K562 (cell line): Measurements from ENCODE around the gene OTOGL. TPM values are rescaled to one million over a fixed set of nuclear protein-coding genes. Genes with fewer than 3 reads are reported as not detected.
A peak's percentile ranks its signal among the peaks of the same experiment; 100 is the strongest.

ENCODE experiments used
- ATAC-seq: fragments of 200-7000 bp; cut with Tn5 transposase; 3 replicates; pipeline ENCODE4 v1.9.1; 2020; ENCODE audit warnings: moderate library complexity
- BruUV-seq: library from RNA; stranded (reverse); fragments of 400-500 nt; replicated peaks from 2 replicates; lab custom pipeline; 2021; lab: Mats Ljungman, UMichigan
- CTCF ChIA-PET: fragments of 300-600 bp; formaldehyde crosslinking; extraction: SDS; loops from one replicate; lab custom pipeline; 2021; ENCODE audit warnings: low intra/inter-chr PET ratio; lab: Yijun Ruan, JAX
- POLR2A ChIA-PET: fragments of 300-600, 350-650 bp; sonication (Branson Sonifier 250); formaldehyde crosslinking; extraction: SDS; loops from one replicate; lab custom pipeline; 2021; ENCODE audit warnings: antibody characterized with exemption, inconsistent platforms; lab: Yijun Ruan, JAX
- DNase-seq, 4 experiments: peaks; one replicate each; pipeline versions ENCODE4 v3.0.0 to v3.0.0-alpha.2; 2011 to 2018; ENCODE audit warnings: low spot score in 3 of 4, mixed read lengths in 3 of 4; ENCODE audit errors: extremely low read depth in 1 of 4
- FAIRE-seq: peaks from 2 replicates; lab custom pipeline; 2011; peaks lifted over from hg19 to GRCh38; lab: Jason Lieb, UNC
- H2AFZ ChIP-seq: 2 replicates; pipeline ENCODE4 v1.6.0; 2011; ENCODE audit warnings: low read depth, low read length, control low read depth, inconsistent platforms
- H3K27ac ChIP-seq: fragments of 200-600 bp; 3 replicates; pipeline ENCODE4 v1.8.0; 2011; ENCODE audit warnings: low read depth, mild to moderate bottlenecking, control low read depth, inconsistent platforms, low read length, moderate library complexity, mixed read lengths; ENCODE audit errors: extremely low read depth
- H3K27me3 ChIP-seq, 2 experiments: fragments of 300-600 bp in 1 of 2; 2 replicates in 1 of 2; 3 replicates in 1 of 2; pipeline versions ENCODE4 v1.6.0 to v1.8.0; 2011; ENCODE audit warnings: inconsistent platforms in 2 of 2, low read length in 2 of 2, mild to moderate bottlenecking in 1 of 2, mixed read lengths in 1 of 2, moderate library complexity in 1 of 2; ENCODE audit not compliant: control insufficient read depth in 2 of 2, insufficient read depth in 2 of 2
- H3K36me3 ChIP-seq: fragments of 300-600 bp; 3 replicates; pipeline ENCODE4 v1.8.0; 2011; ENCODE audit warnings: mild to moderate bottlenecking, low read length, inconsistent platforms; ENCODE audit not compliant: control insufficient read depth, insufficient read depth
- H3K4me1 ChIP-seq, 2 experiments: fragments of 200-600 bp in 1 of 2; replicated peaks in 1 of 2; 2 replicates in 1 of 2; 3 replicates in 1 of 2; pipeline versions ENCODE4 v1.5.1 to v1.8.0; 2011; ENCODE audit warnings: inconsistent platforms in 2 of 2, low read length in 2 of 2, mild to moderate bottlenecking in 1 of 2, mixed read lengths in 1 of 2, moderate library complexity in 1 of 2; ENCODE audit not compliant: control insufficient read depth in 2 of 2, insufficient read depth in 2 of 2
- H3K4me2 ChIP-seq: 2 replicates; pipeline ENCODE4 v1.6.1; 2011; ENCODE audit warnings: low read length, control low read depth, inconsistent platforms, mixed read lengths; ENCODE audit not compliant: insufficient read depth
- H3K4me3 ChIP-seq: fragments of 200-600 bp; sonication (generic), shearing (Covaris generic); 2 replicates; pipeline ENCODE4 v1.5.1; 2016; ENCODE audit warnings: control low read depth, inconsistent platforms
- H3K79me2 ChIP-seq: fragments of 200-600 bp; 3 replicates; pipeline ENCODE4 v1.8.0; 2011; ENCODE audit warnings: low read length, inconsistent platforms; ENCODE audit not compliant: control insufficient read depth, insufficient read depth
- H3K9ac ChIP-seq, 2 experiments: 2 replicates each; pipeline versions ENCODE4 v1.6.0 to v1.6.1; 2011; ENCODE audit warnings: low read depth in 2 of 2, low read length in 2 of 2, control low read depth in 1 of 2, inconsistent platforms in 1 of 2, mild to moderate bottlenecking in 1 of 2, mixed read lengths in 1 of 2; ENCODE audit not compliant: insufficient read depth in 1 of 2
- H3K9me1 ChIP-seq: one replicate; pipeline ENCODE4 v1.6.0; 2011; ENCODE audit warnings: inconsistent platforms, mild to moderate bottlenecking, low read length, moderate library complexity; ENCODE audit not compliant: control insufficient read depth, insufficient read depth
- H3K9me3 ChIP-seq: replicated peaks from 2 replicates; pipeline ENCODE4 v1.5.1; 2011; ENCODE audit warnings: low read depth, low read length, inconsistent platforms; ENCODE audit not compliant: control insufficient read depth, insufficient read depth
- H4K20me1 ChIP-seq: replicated peaks from 2 replicates; pipeline ENCODE4 v1.6.1; 2011; ENCODE audit warnings: low read length, inconsistent platforms, mixed read lengths; ENCODE audit not compliant: control insufficient read depth, insufficient read depth
- MTF1 ChIP-seq: fragments of 250-450 bp; sonication (Bioruptor Pico); IDR thresholded peaks from 2 replicates; pipeline ENCODE4 v1.9.0; 2021; ENCODE audit warnings: moderate library complexity, mild to moderate bottlenecking, inconsistent platforms, borderline replicate concordance
- ZNF316 ChIP-seq: fragments of 450-650 bp; IDR thresholded peaks from 2 replicates; pipeline ENCODE4 v1.6.1; 2016
- in situ Hi-C: fragments of 300-500 bp; cut with MboI; formaldehyde crosslinking; loops from 4 replicates; pipeline ENCODE4 v1.15.0; 2018; ENCODE audit warnings: inconsistent platforms, mixed read lengths
- intact Hi-C: fragments of 100-400 bp; cut with micrococcal nuclease; formaldehyde crosslinking; loops from 2 replicates; pipeline ENCODE4 v1.14.2; 2022
- polyA plus RNA-seq, 8 experiments: library from polyadenylated mRNA; depleted of rRNA in 4 of 8; stranded (reverse) in 5 of 8; unstranded in 3 of 8; fragments of >200 nt; fragmentation: Nextera tagmentation in 2 of 8; fragmentation: Illumina TruSeq in 1 of 8; extraction: Ambion mirVana in 2 of 8; extraction: Trizol in 1 of 8; gene quantifications; 2 replicates each; pipeline versions ENCODE4 v1.2.1 to v1.2.3, GENCODE V29; 2011 to 2014; ENCODE audit warnings: inconsistent platforms in 1 of 8, missing spikeins in 1 of 8
- total RNA-seq, 7 experiments: library from RNA; depleted of rRNA in 6 of 7; stranded (reverse); fragments of >200 nt in 6 of 7; fragmentation: Illumina TruSeq in 2 of 7; extraction: Trizol in 2 of 7; gene quantifications; 2 replicates each; pipeline versions ENCODE4 v1.2.1 to v1.2.3, GENCODE V29; 2011 to 2021; ENCODE audit warnings: low replicate concordance in 1 of 7
- TF ChIP-seq, protein P1 (sequence below): IDR thresholded peaks from 3 replicates; pipeline ENCODE4 v1.6.1; 2011; ENCODE audit warnings: borderline replicate concordance, mild to moderate bottlenecking; ENCODE audit not compliant: insufficient read length, insufficient read depth
- TF ChIP-seq, protein P2 (sequence below), 3 experiments: fragments of 200-800 bp in 1 of 3; sonication (Bioruptor generic) in 1 of 3; sonication (generic) in 1 of 3; formaldehyde crosslinking in 1 of 3; IDR thresholded peaks; 2 replicates each; pipeline versions ENCODE4 v1.6.1 to v1.8.0; 2016 to 2022; ENCODE audit warnings: mild to moderate bottlenecking in 2 of 3, missing compliant biosample characterization in 2 of 3, missing genetic modification characterization in 2 of 3, missing genetic modification reagents in 1 of 3

The OTOGL gene
- total and polyA plus RNA-seq, 9 of the 15 experiments (the other 6 are each of a cell fraction or from before 2014, with no cell fraction given), result 0.02 to 0.03 TPM; not detected in 7

DNA sequence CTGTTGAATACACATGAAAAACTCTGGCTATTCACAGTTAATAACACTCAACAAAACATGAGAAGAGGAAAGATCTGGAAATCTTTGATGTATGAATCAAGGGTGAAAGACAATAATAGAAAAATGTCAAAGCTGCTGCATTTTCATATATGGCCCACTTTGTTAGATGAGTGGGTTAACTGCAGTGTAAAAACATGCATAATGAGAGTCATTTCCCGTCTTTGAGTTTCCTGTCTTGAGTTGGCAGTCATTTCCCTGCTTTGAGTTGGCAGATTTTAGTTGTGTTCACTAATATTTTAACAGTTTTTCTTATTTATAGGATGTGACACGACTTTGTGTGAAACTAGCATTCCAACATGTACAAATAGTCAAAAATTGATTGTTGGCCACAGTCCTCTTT, 256.8 kb downstream of the OTOGL start (continued):
- TF ChIP-seq MTF1 (CRISPR knock-in tag), result no peak
- TF ChIP-seq, protein P1, sequence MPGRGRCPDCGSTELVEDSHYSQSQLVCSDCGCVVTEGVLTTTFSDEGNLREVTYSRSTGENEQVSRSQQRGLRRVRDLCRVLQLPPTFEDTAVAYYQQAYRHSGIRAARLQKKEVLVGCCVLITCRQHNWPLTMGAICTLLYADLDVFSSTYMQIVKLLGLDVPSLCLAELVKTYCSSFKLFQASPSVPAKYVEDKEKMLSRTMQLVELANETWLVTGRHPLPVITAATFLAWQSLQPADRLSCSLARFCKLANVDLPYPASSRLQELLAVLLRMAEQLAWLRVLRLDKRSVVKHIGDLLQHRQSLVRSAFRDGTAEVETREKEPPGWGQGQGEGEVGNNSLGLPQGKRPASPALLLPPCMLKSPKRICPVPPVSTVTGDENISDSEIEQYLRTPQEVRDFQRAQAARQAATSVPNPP, result no peak

DNA sequence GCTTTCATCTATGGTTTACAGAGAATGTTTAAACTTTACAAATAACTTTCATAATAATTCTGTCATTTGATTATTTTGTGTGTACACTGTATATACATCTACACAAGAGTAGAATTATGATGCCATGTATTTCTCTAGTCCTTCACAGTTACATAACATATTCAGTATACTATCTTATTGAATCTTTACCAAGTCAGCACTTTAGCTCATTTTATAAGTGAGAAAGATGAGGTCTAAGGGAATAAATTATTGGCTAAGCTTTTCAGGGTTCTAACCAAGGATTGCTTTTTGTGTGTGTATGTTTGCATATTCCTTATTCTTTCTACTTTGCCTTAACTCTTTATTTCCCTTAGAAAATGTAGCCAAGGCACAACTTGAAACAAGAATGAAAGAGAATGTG, 260.4 kb downstream of the OTOGL start:
- H2AFZ ChIP-seq, result no peak overlapping the region
- H3K27me3 ChIP-seq, result no peaks in the 10 kb centered on the region
- no peaks in the 10 kb centered on the region for H3K79me2 ChIP-seq
- TF ChIP-seq, protein P2, sequence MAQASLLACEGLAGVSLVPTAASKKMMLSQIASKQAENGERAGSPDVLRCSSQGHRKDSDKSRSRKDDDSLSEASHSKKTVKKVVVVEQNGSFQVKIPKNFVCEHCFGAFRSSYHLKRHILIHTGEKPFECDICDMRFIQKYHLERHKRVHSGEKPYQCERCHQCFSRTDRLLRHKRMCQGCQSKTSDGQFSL (CRISPR knock-in tag; IDR thresholded peaks at IDR 0.05), result no peak
- TF ChIP-seq, protein P2 (tag; IDR thresholded peaks at IDR 0.05), result no peak
- TF ChIP-seq ZNF316, result peak; percentile 17; the same call in 1 of the 2 replicates
- intact Hi-C loops (no loop called here), in situ Hi-C loops (no loop called here)
- FAIRE-seq, result no peak
- ATAC-seq, result no peak
- no peak overlapping the region for H3K4me2 ChIP-seq
- no peaks in the 10 kb centered on the region for H3K9me1 ChIP-seq
- no peak overlapping the region for H3K9ac ChIP-seq
- no peaks in the 10 kb centered on the region for H3K36me3 ChIP-seq
- no peaks in the 10 kb centered on the region for H4K20me1 ChIP-seq
- no peaks in the 10 kb centered on the region for H3K4me1 ChIP-seq
- CTCF ChIA-PET, result no interaction called here
- no peak for DNase-seq
- H3K9me3 ChIP-seq, result peaks cover 2% of the 10 kb centered on the region
- POLR2A ChIA-PET, result no interaction called here
- no TSS peak for BruUV-seq
- H3K27ac ChIP-seq, result no peak overlapping the region
- no peak overlapping the region for H3K4me3 ChIP-seq
